GM18951 (cell line): ENCODE data around the gene AQP6.
"Not testable (repeated sequence)": the region's sequence is repeated elsewhere in the genome, so short reads cannot be mapped to it uniquely, and the experiment has no call there.

ENCODE experiments used
- POLR2A ChIP-seq: IDR thresholded peaks from 4 replicates; pipeline ENCODE4 v1.6.1; 2011; ENCODE audit warnings: mild to moderate bottlenecking; ENCODE audit not compliant: insufficient read length, insufficient read depth; ENCODE audit errors: extremely low read depth
- in situ Hi-C: fragments of 300-500 bp; cut with MboI; formaldehyde crosslinking; loops from one replicate; pipeline ENCODE4 v1.12.0; 2022; ENCODE audit warnings: low sequenced_read_pairs, mixed read lengths, inconsistent platforms; ENCODE audit not compliant: unreplicated experiment

Gene AQP6

GRCh38 chr12:49987625-49988303 lies 15.0 kb downstream of the AQP6 start:
- in situ Hi-C loops, result no loop called here
- TF ChIP-seq POLR2A, result no peak

- in situ Hi-C loops, result not testable (repeated sequence)
Observed at GRCh38 chr12:49989400-49989799, 16.7 kb downstream of the AQP6 start.

- no peak for TF ChIP-seq POLR2A
- in situ Hi-C loops, result no loop called here
Observed at GRCh38 chr12:49990273-49990672, 17.5 kb downstream of the AQP6 start.

- TF ChIP-seq POLR2A, result no peak
- in situ Hi-C loops, result no loop called here
Observed at GRCh38 chr12:49998453-49998852, 25.7 kb downstream of the AQP6 start.

- no peak for TF ChIP-seq POLR2A
- in situ Hi-C loops, result no loop called here
Observed at GRCh38 chr12:50003595-50003994, 30.8 kb downstream of the AQP6 start.

GRCh38 chr12:50004696-50005095 lies 31.9 kb downstream of the AQP6 start:
- in situ Hi-C loops, result no loop called here
- TF ChIP-seq POLR2A, result no peak

GRCh38 chr12:50005175-50005574 lies 32.4 kb downstream of the AQP6 start:
- in situ Hi-C loops, result no loop called here

GRCh38 chr12:50006280-50006679 lies 33.5 kb downstream of the AQP6 start:
- in situ Hi-C loops, result no loop called here
- no peak for TF ChIP-seq POLR2A

More at GRCh38 chr12:50005175-50005574, 32.4 kb downstream of the AQP6 start:
- no peak for TF ChIP-seq POLR2A

GRCh38 chr12:50006754-50007442 lies 34.2 kb downstream of the AQP6 start:
- TF ChIP-seq POLR2A, result no peak
- in situ Hi-C loops, result no loop called here

- in situ Hi-C loops, result no loop called here
- no peak for TF ChIP-seq POLR2A
Observed at GRCh38 chr12:50013361-50014147, 40.8 kb downstream of the AQP6 start.

GRCh38 chr12:50014342-50014741 lies 41.6 kb downstream of the AQP6 start:
- in situ Hi-C loops, result no loop called here
- no peak for TF ChIP-seq POLR2A

- in situ Hi-C loops, result no loop called here
- TF ChIP-seq POLR2A, result no peak
Observed at GRCh38 chr12:50016501-50017475, 44.0 kb downstream of the AQP6 start.

- in situ Hi-C loops, result no loop called here
- no peak for TF ChIP-seq POLR2A
Observed at GRCh38 chr12:50017641-50018040, 44.9 kb downstream of the AQP6 start.
